Cortex of kidney (tissue), 1 donor: ENCODE data around the gene PPP1R27.

Experiments
- DNase-seq: peaks from one replicate; lab custom pipeline; 2025; lab: John Stamatoyannopoulos, UW

The PPP1R27 gene

GRCh38 chr17:81804559-81805399 lies 30.1 kb downstream of the PPP1R27 start:
- no peak for DNase-seq

- no peak for DNase-seq
These were observed 30.9 kb downstream of the PPP1R27 start, which contains the start of gene GCGR for GRCh38 chr17:81803728-81804558. TSS of gene GCGR (plus strand) at chr17:81804150. CDS start at chr17:81809019, 4,869 bp downstream.

- no peak for DNase-seq
These were observed 31.8 kb downstream of the PPP1R27 start for GRCh38 chr17:81802856-81803643.

GRCh38 chr17:81802048-81802758 lies 32.6 kb downstream of the PPP1R27 start:
- DNase-seq, result no peak

GRCh38 chr17:81801327-81801726 lies 33.5 kb downstream of the PPP1R27 start:
- no peak for DNase-seq

- no peak for DNase-seq
These were observed 40.3 kb downstream of the PPP1R27 start for GRCh38 chr17:81794509-81794908.

- DNase-seq, result no peak
These were observed 40.8 kb downstream of the PPP1R27 start for GRCh38 chr17:81794074-81794476.

GRCh38 chr17:81792675-81793615 lies 41.9 kb downstream of the PPP1R27 start:
- no peak for DNase-seq
